PC-9 (cell line): Measurements from ENCODE around the gene SLC25A25.

Experiments
- EZH2 ChIP-seq: fragments of 200-600 bp; sonication (generic); IDR thresholded peaks from 2 replicates; pipeline ENCODE4 v1.8.0; 2017; ENCODE audit warnings: antibody characterized with exemption, low read depth
- TF ChIP-seq, protein P1 (sequence below): fragments of 200-600 bp; sonication (generic); conservative IDR thresholded peaks from 2 replicates; pipeline ENCODE4 v1.6.1; 2017; ENCODE audit warnings: mixed run types, antibody characterized with exemption, mild to moderate bottlenecking, moderate library complexity

DNA sequence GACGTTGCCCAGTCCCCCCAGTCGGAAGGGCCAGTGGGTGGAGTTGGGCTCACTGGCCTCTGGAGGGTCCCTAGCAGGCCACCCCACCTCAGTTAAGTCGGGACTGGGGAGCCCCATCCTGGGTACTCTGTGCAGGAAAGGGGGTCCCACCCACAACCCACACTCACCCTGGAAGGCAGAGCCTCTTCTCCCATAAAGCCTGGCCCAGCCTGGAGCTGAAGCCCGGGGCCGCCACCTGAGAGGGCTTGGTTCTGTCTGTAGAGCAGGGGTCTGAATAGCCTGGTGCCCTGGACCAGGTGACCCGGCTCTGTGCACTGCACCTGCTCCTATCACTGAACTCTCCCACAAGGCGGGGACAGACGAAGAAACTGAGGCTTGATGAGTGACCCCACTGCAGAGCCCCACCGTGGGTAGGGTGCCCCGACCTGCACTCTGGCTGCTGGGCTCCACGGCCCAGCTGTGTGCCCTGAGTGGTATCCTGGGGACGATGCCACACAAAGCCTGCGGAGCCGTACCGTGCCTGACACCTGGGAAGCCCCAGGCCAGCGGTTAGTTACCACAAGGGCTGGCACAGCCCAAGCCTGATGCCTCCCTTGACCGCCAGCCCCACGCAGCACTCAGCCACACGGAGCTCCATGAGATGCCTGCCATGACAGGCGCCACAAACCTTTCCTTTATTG, 52.2 kb downstream of the SLC25A25 start:
- TF ChIP-seq, protein P1, sequence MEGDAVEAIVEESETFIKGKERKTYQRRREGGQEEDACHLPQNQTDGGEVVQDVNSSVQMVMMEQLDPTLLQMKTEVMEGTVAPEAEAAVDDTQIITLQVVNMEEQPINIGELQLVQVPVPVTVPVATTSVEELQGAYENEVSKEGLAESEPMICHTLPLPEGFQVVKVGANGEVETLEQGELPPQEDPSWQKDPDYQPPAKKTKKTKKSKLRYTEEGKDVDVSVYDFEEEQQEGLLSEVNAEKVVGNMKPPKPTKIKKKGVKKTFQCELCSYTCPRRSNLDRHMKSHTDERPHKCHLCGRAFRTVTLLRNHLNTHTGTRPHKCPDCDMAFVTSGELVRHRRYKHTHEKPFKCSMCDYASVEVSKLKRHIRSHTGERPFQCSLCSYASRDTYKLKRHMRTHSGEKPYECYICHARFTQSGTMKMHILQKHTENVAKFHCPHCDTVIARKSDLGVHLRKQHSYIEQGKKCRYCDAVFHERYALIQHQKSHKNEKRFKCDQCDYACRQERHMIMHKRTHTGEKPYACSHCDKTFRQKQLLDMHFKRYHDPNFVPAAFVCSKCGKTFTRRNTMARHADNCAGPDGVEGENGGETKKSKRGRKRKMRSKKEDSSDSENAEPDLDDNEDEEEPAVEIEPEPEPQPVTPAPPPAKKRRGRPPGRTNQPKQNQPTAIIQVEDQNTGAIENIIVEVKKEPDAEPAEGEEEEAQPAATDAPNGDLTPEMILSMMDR, result no peak
- TF ChIP-seq EZH2, result no peak
